ENCODE measurements around the gene VPS4B.

VPS4B gene

GRCh38 chr18:63397349-63397748, 24.9 kb downstream of the VPS4B start:
- TF ChIP-seq CTCF (IDR thresholded peaks at IDR 0.05; ENCODE audit: low read depth, low read length, missing control alignments): no peak
- H3K4me3 ChIP-seq (replicated peaks; ENCODE audit: low read depth, low read length): no peak overlapping the region
- no peak for DNase-seq (ENCODE audit: extremely low read depth, low read depth)

DNA sequence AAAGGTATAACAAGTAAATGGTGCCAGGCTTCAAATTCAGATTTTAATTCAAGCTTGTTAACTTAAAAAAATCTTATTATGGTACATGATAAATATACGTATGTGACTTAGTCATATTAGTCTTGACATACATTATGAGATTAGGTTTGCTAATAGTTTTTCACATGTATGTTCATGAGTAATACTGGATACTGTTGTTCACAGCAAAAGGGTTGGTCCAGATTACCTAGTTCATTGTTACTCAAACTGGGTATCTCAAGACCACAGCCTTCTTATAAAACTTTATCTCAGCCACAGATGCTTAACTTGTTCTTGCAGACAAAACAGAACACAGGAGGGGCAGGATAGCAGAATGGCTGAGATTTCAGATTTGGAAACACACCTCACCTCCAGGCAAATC, 26.8 kb downstream of the VPS4B start:
- TF ChIP-seq CTCF (IDR thresholded peaks at IDR 0.05; ENCODE audit: low read depth, low read length, missing control alignments): no peak
- H3K4me3 ChIP-seq (replicated peaks; ENCODE audit: low read depth, low read length): no peak overlapping the region
- no peak for DNase-seq (ENCODE audit: extremely low read depth, low read depth)

DNA sequence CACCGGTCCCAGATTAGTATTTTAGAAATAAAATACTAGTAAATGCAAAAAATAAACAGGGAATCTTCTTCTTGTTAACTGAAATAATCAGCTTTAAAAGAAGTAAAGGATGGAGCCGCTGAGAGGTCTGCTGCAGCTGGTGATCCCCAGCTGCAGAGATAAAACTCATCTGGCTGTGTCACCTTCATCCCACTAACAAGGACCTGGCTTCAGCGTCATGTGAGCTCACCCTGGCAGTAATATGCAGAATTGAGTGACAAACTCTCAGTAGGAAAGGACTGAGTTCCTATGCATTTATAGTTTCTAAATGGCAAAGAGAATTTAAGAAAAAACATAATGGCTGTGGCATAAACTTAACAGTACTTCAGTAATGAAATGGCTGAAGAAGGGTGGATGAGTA, 27.3 kb downstream of the VPS4B start:
- H3K4me3 ChIP-seq (replicated peaks; ENCODE audit: low read depth, low read length): no peak overlapping the region
- DNase-seq (ENCODE audit: extremely low read depth, low read depth): no peak
- TF ChIP-seq CTCF (IDR thresholded peaks at IDR 0.05; ENCODE audit: low read depth, low read length, missing control alignments): no peak

GRCh38 chr18:63387861-63388260, 34.4 kb downstream of the VPS4B start:
- H3K4me3 ChIP-seq (replicated peaks; ENCODE audit: low read depth, low read length): no peak overlapping the region
- TF ChIP-seq CTCF (IDR thresholded peaks at IDR 0.05; ENCODE audit: low read depth, low read length, missing control alignments): no peak
- DNase-seq (ENCODE audit: extremely low read depth, low read depth): no peak

GRCh38 chr18:63382843-63383242, 39.4 kb downstream of the VPS4B start:
- no peak overlapping the region for H3K4me3 ChIP-seq (replicated peaks; ENCODE audit: low read depth, low read length)
- DNase-seq (ENCODE audit: extremely low read depth, low read depth): no peak
- TF ChIP-seq CTCF (IDR thresholded peaks at IDR 0.05; ENCODE audit: low read depth, low read length, missing control alignments): no peak

DNA sequence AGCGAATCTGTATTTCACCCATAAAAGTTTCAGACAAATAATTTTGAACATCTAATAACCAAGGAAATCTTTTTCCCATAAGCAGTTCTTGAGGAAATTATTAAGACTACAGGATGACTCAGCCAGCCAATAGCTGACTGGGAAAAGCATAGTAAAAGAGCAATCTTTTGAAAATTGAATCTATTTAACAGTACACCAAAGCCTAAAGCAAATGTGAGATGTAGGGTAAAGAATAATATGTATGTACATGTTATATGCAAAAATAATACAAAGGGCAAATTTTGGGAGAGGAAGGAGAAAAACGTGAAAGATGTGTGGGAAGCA, 42.7 kb downstream of the VPS4B start:
- DNase-seq (ENCODE audit: extremely low read depth, low read depth): no peak
- no peak for TF ChIP-seq CTCF (IDR thresholded peaks at IDR 0.05; ENCODE audit: low read depth, low read length, missing control alignments)
- no peak overlapping the region for H3K4me3 ChIP-seq (replicated peaks; ENCODE audit: low read depth, low read length)

GRCh38 chr18:63378919-63379638, 43.2 kb downstream of the VPS4B start:
- TF ChIP-seq CTCF (IDR thresholded peaks at IDR 0.05; ENCODE audit: low read depth, low read length, missing control alignments): no peak
- DNase-seq (ENCODE audit: extremely low read depth, low read depth): no peak
- H3K4me3 ChIP-seq (replicated peaks; ENCODE audit: low read depth, low read length): no peak overlapping the region

All from HFF-Myc (cell line).